Measurements from ENCODE around the gene NUMBL. TPM values are rescaled to one million over a fixed set of nuclear protein-coding genes. Genes with fewer than 3 reads are reported as not detected.
A peak's percentile ranks its signal among the peaks of the same experiment; 100 is the strongest.

Gene NUMBL
- total RNA-seq, 1 donor from 2014 or later: 17.7 TPM

- H3K4me3 ChIP-seq: peak overlapping the region; percentile 90
- H3K27me3 ChIP-seq (ENCODE audit: low read depth): no peaks in the 10 kb centered on the region
- peaks cover 71% of the 10 kb centered on the region for H3K4me1 ChIP-seq
- H3K36me3 ChIP-seq: peaks cover 8% of the 10 kb centered on the region
- ATAC-seq: peak; percentile 10 to 29
- intact Hi-C loops (cut with DNase I): no loop called here
- H3K27ac ChIP-seq: peak overlapping the region; percentile 99
- no peak for TF ChIP-seq CTCF (IDR thresholded peaks at IDR 0.05)
- peak; percentile 91 for DNase-seq
- no peaks in the 10 kb centered on the region for H3K9me3 ChIP-seq
Observed at GRCh38 chr19:40718774-40719391, 28.4 kb upstream of the NUMBL start.

- peak overlapping the region; percentile 99 for H3K27ac ChIP-seq
- DNase-seq (peak; percentile 74), ATAC-seq (no peak)
- H3K27me3 ChIP-seq (ENCODE audit: low read depth): no peaks in the 10 kb centered on the region
- peaks cover 2% of the 10 kb centered on the region for H3K36me3 ChIP-seq
- no peak for TF ChIP-seq CTCF (IDR thresholded peaks at IDR 0.05)
- intact Hi-C loops (cut with DNase I): no loop called here
- H3K9me3 ChIP-seq: no peaks in the 10 kb centered on the region
- H3K4me3 ChIP-seq: peak overlapping the region; percentile 90
- peaks cover 69% of the 10 kb centered on the region for H3K4me1 ChIP-seq
Observed at GRCh38 chr19:40717880-40718773, 27.7 kb upstream of the NUMBL start.

- ATAC-seq (no peak), DNase-seq (no peak)
- Histone ChIP-seq H3K36me3 (peaks cover 9% of the 10 kb centered on the region), H3K27ac (peak overlapping the region; percentile 99), H3K4me3 (peak overlapping the region; percentile 90), H3K4me1 (peaks cover 62% of the 10 kb centered on the region), H3K27me3 (ENCODE audit: low read depth) (no peaks in the 10 kb centered on the region), H3K9me3 (no peaks in the 10 kb centered on the region)
- intact Hi-C loops (cut with DNase I): no loop called here
- TF ChIP-seq CTCF (IDR thresholded peaks at IDR 0.05): no peak
Observed at GRCh38 chr19:40717325-40717879, 27.0 kb upstream of the NUMBL start.

- Histone ChIP-seq H3K27ac (peak within 1 kb of the TSS; percentile 99), H3K36me3 (peaks cover 14% of the 10 kb centered on the region), H3K9me3 (no peaks in the 10 kb centered on the region), H3K27me3 (ENCODE audit: low read depth) (no peaks in the 10 kb centered on the region), H3K4me1 (peaks cover 55% of the 10 kb centered on the region), H3K4me3 (peak within 1 kb of the TSS; percentile 90)
- TF ChIP-seq CTCF (IDR thresholded peaks at IDR 0.05): no peak
- peak; percentile 74 to 87 for ATAC-seq
- intact Hi-C loops (cut with DNase I): no loop called here
- DNase-seq: peak; percentile 100
Observed at GRCh38 chr19:40716482-40717324, 26.3 kb upstream of the NUMBL start, which contains the start of the genes COQ8B and ITPKC. TSS of gene COQ8B (minus strand) at chr19:40716886. CDS start at chr19:40714632, 2,254 bp downstream. TSS of gene ITPKC (plus strand) at chr19:40717112. CDS start at chr19:40717136, 24 bp downstream.

- intact Hi-C loops (cut with DNase I): no loop called here
- Histone ChIP-seq H3K27me3 (ENCODE audit: low read depth) (no peaks in the 10 kb centered on the region), H3K36me3 (peaks cover 20% of the 10 kb centered on the region), H3K27ac (peak overlapping the region; percentile 99), H3K4me3 (peak overlapping the region; percentile 90), H3K9me3 (no peaks in the 10 kb centered on the region), H3K4me1 (peaks cover 49% of the 10 kb centered on the region)
- ATAC-seq: no peak
- DNase-seq: no peak
- TF ChIP-seq CTCF (IDR thresholded peaks at IDR 0.05): no peak
Observed at GRCh38 chr19:40716031-40716481, 25.6 kb upstream of the NUMBL start.

Data from lower lobe of right lung (tissue), 2 donors.